ENCODE measurements around the gene ZNF485. TPM values are rescaled to one million over a fixed set of nuclear protein-coding genes. Genes with fewer than 3 reads are reported as not detected.

Gene ZNF485
- total RNA-seq, 4 donors from 2014 or later, result 1.5 to 3.3 (median 2.2) TPM

GRCh38 chr10:43573250-43574000 lies 32.8 kb upstream of the ZNF485 start:
- DNase-seq, result peak; percentile 37 to 54
- Histone ChIP-seq H3K9me3 (no peaks in the 10 kb centered on the region), H3K36me3 (no peaks in the 10 kb centered on the region), H3K27me3 (no peaks in the 10 kb centered on the region), H3K4me3 (replicated peaks in 1 of 3) (peak overlapping the region; percentile 27 to 72 (median 44)), H3K27ac (peak overlapping the region in 2 of 3 donors; percentile 66 to 67), H3K4me1 (peaks cover 0 to 7% of the 10 kb centered on the region in 2 donors)
- WGBS, 2 donors, result 30 to 34% methylated on average over 14 of the region's 14 CpGs
- TF ChIP-seq CTCF (IDR thresholded peaks at IDR 0.05) (no peak), POLR2A (IDR thresholded peaks at IDR 0.05) (no peak)
- intact Hi-C loops (cut with DNase I), result loop anchor here (5.0 kb wide), 1 partner anchor 34 kb away; the partner anchor contains the start of gene ZNF485

- TF ChIP-seq POLR2A (IDR thresholded peaks at IDR 0.05) (peak in 1 of 2 donors; percentile 38), CTCF (IDR thresholded peaks at IDR 0.05) (no peak)
- Histone ChIP-seq H3K4me1 (peaks cover 0 to 7% of the 10 kb centered on the region in 2 donors), H3K27ac (peak within 1 kb of the TSS in 2 of 3 donors; percentile 66 to 67), H3K27me3 (no peaks in the 10 kb centered on the region), H3K9me3 (no peaks in the 10 kb centered on the region), H3K4me3 (replicated peaks in 1 of 3) (peak within 1 kb of the TSS; percentile 27 to 72 (median 44)), H3K36me3 (no peaks in the 10 kb centered on the region)
- intact Hi-C loops (cut with DNase I), result loop anchor here (5.0 kb wide), 1 partner anchor 33 kb away; the partner anchor contains the start of gene ZNF485
- peak; percentile 86 to 89 for DNase-seq
- WGBS, 2 donors, result 2 to 6% methylated on average over 23 to 37 of the region's 78 CpGs
These were observed 32.0 kb upstream of the ZNF485 start, which contains the start of gene ZNF239 for GRCh38 chr10:43574001-43574892. Gene ZNF239, minus strand, starts transcription at chr10:43574616. Its CDS starts 16,537 bp downstream, at chr10:43558079.

- TF ChIP-seq CTCF (IDR thresholded peaks at IDR 0.05) (no peak), POLR2A (IDR thresholded peaks at IDR 0.05) (no peak)
- Histone ChIP-seq H3K27ac (no peak overlapping the region), H3K36me3 (no peaks in the 10 kb centered on the region), H3K27me3 (no peaks in the 10 kb centered on the region), H3K4me3 (replicated peaks in 1 of 3) (peak overlapping the region in 1 of 3 donors; percentile 72), H3K4me1 (peaks cover 0 to 7% of the 10 kb centered on the region in 2 donors), H3K9me3 (no peaks in the 10 kb centered on the region)
- intact Hi-C loops (cut with DNase I), result loop anchor here (5.0 kb wide), 1 partner anchor 32 kb away; the partner anchor contains the start of gene ZNF485
- WGBS, 2 donors, result 89 to 92% methylated on average over 8 of the region's 8 CpGs
- DNase-seq, result no peak
These were observed 31.3 kb upstream of the ZNF485 start for GRCh38 chr10:43574906-43575305.

GRCh38 chr10:43576062-43576461 lies 30.2 kb upstream of the ZNF485 start:
- Histone ChIP-seq H3K27me3 (no peaks in the 10 kb centered on the region), H3K27ac (no peak overlapping the region), H3K9me3 (no peaks in the 10 kb centered on the region), H3K36me3 (no peaks in the 10 kb centered on the region), H3K4me1 (peaks cover 0 to 7% of the 10 kb centered on the region in 2 donors), H3K4me3 (replicated peaks in 1 of 3) (no peak overlapping the region)
- no peak for DNase-seq
- intact Hi-C loops (cut with DNase I), result no loop called here
- 90 to 94% methylated on average over 5 of the region's 5 CpGs for WGBS, 2 donors
- no peak for TF ChIP-seq POLR2A (IDR thresholded peaks at IDR 0.05)
- TF ChIP-seq CTCF (IDR thresholded peaks at IDR 0.05), result no peak
